ENCODE results near the gene ALKBH5.

The ALKBH5 gene

DNA sequence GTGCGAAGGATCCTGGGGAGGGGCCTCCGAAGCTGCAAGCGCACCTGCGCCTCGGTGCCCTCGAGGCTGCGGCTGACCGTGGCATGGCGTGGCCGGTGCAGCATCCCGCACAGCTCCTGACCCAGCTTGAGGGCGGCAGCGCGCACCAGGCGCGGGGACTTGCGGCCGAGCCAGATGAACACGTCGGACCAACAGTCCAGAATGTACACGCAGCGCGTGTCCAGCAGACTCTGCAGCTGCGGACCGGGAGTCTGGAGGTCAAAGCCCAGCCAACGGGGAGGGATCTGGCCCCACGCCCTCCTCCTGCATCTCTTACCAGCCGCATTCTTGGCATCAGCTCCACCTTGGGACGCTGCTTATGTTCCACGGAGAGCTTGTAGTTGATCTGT, 64.0 kb downstream of the ALKBH5 start:
- no peak for DNase-seq

DNA sequence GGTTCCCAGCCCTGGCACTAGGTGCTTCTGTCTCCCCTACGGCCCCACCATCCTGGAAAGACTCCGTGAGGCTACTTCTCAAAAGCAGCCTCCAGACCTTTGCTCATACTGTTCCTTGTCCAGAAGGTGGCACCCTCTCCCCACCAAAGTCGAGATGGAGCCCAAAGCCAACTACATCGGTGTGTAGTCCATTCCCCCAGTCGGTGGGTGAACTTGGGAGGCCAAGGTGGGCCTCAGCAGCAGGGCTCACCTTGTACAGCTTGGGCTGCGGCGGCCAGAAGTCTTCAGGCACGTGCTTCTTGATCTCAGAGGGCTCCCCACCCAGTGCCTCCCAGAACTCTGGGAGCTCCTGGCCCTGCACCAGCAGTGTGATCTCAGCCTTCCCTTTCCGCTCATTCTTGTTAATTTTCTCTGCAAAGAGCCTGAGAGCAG, 64.7 kb downstream of the ALKBH5 start:
- peak; percentile 59 for DNase-seq

DNA sequence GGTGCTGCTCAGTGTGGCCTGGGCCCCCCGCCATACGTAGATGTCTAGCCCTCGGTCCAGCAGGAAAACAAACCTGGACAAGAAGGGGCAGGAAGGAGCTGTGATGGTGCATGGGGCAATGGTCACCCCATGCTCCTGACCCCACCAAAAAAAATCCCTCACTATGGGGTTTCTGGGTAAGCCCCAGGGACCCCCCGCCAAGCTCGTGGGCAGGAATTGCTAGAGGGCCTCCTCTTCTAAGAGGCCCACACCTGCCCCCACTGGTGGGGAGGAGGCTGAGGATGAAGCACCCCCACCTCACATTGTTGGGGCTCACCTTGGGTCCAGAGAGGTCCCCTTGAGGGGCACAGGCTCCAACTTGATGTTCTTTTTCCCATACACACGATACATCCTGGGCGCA, 65.2 kb downstream of the ALKBH5 start:
- no peak for DNase-seq

DNA sequence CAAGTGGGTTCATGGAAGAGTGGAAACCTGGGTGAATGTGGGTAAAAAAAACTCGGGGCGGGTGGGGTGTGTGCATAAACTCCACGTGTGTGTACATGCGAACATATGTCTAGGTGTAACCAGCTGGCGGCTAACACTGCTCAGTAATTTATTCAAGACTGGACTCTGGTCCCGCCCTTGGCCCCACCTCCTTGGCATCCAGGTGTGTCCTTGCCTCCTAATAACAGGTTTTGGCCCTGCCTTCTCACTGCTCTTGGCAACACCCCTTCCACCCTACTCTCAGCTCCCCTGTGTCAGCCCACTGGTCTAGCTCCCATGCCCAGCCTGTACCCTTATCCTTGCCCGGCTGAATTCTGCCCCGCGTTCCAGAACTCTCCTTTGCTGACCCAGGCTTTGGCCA, 66.6 kb downstream of the ALKBH5 start:
- DNase-seq = no peak

DNA sequence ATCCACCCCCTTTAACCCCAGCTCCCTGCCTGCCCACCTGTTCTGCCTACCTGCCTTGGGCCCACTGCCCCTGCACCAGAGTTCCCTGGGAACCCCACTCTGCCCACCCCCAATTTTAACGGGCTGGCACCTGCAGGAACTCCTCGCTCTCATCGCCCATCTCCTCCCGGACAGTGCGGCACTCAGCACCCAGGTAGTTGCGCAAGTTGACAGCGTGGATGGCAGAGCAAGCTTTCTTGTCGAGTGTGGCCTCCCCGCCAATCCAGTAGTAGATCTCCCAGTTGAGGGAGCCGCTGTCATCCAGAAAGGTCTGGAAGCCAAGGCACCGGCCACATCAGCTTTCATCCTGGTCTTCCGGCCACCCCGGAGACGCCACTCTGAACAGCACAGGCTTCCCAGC, 67.1 kb downstream of the ALKBH5 start:
- no peak for DNase-seq

DNA sequence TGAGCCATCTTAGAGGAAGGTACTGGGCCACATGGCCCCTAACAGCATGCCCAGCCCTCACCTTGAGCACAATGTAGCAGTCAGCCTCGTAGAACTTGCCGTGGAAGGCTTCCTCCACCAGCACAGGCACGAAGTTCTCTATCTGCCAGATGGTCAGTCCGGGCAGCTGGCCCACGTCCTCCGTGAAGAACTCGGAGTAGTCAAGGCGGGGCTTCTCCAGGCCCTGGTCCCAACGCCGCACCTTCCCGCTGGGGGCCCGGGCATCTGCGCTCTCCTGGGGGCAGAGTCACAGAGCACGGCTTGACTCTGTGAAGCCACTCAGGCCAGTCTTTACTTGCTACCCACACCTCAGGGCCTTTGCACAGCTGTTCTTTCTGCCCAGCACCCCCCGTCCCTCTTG, 67.6 kb downstream of the ALKBH5 start:
- no peak for DNase-seq

DNA sequence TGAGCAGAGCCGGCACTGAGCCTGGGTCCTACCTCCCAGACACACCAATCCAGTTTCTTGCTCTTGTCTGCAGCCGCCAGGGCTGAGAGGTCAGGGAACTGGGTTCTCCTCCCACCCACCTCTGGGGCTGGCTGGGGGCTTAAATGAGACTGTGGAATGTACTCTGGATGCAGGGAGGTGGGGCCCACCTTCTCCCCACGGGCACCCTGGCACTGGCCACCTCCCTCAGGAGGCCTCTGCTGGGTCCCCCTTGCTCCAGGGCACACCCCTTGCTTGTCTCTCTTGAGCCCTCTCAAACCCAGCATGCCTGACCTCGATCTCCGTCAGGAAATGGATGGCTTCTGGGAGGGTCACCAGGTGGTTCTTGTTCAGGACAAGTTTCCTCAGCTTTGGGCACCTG, 68.5 kb downstream of the ALKBH5 start:
- DNase-seq = no peak

DNA sequence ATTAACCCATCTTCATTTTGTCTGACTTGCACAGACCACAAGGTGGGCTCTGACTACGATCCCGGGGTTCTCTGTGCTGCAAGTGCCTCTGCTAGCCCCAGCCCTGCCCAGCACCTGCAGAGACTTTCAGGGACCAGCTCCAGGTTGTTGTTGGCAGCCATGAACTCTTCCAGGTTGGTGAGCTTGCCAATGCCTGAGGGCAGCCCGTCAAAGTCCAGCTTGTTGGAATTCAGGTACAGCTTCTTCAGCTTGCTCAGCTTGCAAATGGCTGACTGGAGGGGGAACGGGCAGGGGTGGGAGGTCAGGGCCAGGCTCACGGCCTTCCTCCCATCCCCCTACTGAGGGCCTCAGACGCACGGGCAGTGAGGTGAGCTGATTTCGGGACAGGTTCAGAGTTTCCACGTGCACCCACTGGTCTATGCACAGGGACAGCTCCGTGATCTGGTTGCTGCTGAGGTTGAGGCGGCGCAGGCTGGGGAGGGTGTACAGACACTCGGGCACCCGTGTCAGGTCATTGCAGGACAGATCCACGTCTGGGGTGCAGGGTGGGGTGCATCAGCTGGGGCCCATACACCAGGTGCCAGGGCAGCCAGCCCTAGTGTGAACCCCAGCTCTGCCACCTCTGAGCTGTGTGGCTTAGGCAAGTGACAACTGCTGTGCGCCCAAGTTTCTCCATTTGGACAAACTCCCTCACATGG, 69.7 kb downstream of the ALKBH5 start:
- DNase-seq = no peak

DNA sequence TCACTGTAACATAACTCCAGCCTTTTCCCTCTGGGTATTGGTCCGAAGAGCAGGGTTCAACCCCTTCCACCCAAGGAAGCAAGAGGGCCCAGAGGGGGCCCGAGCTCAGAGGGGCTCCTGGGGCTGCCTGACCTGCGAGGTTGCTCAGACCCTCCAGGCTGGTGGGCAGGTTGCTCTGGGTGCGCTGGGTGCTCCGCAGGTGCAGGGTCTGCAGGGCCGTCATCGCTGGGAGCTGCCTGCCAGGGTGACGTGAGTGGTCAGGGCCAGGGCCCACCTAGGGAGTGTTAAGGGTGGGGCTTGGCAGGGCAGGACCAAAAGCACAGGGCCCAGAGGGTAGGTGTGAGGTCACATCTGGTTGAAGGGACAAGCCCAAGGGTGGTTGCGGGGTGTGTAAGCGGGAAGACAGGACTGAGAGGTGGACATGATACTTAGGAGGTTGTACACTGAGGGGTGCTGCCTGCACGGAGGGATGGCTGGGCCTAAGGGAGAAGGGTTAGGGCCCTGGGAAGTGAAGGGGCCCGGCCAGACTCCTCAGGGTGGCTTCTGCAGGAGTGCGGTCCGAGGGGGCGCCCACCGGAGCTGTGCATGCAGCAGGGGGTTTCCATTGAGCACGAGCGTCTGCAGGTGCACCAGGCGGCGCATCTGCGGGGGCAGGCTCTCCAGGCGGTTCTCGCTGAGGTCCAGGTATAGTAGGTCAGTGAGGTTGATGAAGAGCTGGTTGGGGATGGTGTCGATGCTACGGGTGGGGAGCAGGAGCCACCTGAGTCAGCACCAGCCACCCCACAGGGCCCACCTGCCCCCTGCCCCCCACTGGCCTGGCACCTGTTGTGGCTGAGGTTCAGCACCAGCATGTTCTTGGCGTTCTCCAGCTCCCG, 70.6 kb downstream of the ALKBH5 start:
- DNase-seq = no peak

DNA sequence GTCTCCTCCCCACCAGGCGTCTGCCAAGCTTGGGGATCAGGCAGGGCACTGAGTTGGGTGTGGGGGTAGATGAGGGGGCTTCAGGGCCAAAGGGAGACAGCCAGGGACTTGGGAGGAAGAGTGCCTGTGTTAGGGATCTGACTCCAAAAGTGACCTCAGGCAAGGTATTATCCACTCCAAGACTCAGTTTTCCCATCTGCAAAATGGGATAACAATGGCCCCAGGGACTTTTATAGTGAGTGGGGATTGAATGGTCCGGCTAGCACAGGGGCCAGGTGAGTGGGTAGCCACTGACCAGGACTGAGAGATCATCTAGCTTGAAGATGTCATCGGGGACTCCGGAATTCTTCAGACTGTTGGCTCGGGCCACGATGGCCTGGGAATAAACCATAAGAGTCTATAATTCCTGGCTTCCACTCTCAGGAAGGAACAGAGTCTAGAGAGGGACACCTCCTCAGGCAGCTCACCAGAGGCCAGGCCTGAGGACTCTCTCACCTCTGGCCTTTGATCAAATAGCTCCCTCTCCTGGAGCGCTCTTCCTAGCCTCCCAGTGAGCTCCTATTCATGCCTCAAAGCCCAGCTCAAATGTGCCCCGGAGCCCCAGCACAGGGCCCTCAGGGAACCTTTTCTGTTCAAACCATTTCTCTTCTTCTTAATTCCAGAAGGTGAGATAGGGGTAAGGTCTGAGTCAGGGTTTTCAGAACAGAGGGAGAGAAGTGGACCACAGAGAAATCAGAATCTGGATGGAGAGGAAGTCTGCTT, 71.4 kb downstream of the ALKBH5 start:
- DNase-seq = no peak

DNA sequence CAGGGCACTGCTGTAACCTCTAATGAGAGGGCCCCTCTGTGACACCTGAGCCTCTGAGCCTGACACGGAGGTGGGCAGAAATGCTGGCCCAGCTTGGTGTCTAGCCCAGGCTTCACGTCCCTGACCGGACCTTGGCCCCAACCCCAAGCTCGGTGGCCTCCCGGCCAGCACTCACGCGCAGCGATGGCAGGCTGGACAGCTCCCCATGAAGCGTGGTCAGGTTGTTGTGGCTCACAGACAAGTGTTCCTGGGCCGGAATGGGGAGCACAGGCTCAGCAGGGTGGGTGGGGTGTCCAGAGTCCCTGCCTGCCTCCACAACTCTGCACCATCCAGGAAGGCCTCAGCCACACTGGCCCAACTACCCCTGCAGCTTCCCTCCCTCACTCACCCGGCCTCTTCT, 72.7 kb downstream of the ALKBH5 start:
- DNase-seq = no peak

DNA sequence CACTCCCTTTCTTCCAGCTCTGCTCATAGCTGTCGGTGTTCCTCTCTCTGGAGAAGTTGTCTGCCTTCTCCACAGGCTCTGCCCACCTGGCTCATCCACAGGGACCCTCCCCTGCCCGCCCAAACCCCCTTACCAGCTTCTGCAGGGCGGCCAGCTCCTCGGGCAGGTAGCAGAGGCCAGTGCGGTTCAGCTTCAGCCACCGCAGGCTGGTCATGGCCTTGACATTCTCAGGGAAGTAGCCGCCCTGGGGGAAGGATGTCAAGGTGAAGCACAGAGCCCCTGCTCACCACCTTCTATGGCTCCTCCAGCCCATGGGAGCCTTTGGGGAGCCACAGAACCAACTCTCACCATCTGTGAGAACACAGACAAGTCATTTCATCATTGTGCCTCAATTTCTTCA, 73.1 kb downstream of the ALKBH5 start:
- no peak for DNase-seq

DNA sequence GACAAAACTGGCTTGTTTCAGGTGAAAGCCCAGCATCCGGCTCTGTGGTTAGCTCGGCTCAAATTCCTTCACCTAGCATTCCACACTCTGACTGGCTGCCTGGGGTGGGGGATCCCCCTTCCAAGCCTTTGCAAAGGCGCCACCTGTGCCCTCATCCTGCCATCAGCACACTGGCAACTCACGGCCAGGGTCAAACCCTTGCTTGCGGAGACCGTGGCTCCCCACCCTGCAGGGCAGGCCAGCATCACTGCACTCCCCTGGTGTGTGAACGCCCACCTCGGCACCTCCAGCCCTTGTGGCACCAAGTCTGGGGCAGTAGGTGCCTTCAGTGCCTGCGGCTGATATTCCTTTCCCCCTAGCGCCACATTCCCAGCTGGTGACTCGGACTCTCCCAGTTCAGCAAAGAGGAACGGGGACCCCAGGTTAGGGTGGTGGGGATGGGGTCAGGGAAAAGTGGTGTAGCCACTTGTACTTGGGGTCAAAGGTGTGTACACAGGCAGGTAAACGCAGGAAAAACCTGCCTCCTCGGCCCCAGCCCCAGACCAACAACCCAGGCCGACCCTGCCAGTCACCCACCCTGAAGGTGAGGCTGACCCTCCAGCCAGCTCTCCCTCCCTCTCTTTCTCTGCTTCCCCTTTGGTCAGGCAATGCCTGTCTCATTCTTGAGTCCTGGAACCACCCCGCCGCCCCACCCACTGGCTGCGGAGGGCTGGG, 73.8 kb downstream of the ALKBH5 start:
- DNase-seq = no peak

DNA sequence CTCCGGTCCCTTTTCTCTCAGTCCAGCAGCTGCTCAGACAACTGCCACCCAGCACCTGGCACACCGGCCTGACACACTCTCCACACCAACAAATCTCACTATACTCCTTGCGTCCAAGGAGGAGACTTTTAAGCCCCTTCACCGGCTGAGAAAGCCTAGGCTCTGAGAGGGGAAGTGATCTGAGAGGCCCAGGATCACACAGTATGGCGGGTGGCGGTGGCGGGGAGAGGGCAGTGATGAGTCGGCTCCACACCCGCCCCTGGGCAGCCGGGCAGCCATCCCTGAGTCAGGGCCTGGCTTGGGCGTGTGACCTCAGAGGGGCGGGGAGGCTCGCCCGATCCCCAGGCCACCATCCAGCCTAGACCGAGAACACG, 74.3 kb downstream of the ALKBH5 start:
- no peak for DNase-seq

DNA sequence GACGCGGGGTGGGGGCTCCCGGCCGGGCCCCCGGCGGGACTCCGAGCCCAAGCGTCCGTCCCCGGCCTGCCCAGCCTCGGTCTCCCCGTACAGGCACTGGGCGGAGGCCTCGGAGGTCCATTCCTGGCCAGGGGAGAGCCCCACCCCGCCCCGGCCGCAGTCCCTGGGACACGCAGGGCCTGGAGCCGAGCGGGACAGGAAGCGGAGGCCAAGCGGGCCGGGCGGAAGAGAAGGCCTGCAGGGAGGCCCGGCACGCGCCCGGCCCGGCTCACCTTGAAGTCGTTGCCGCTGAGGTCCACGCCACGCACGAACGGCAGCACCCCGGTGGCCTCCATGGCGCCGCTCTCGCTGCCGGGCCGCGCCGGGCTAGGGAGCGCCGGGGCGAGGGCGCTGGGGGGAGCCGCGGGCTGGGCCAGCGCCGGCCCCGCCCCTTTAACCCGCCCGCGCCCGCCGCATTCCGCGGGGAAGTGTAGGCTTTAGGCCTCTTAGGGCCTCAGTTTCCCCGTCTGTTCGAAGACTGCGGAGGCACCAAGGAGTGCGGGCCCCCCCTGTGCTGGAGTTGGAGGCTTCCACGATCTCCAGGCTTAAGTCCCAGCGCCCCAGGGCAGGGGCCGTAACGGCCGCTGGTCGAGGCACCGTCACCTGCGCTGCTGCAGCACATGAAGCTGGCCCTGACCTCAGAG, 74.9 kb downstream of the ALKBH5 start, which contains the start of gene FLII:
TSS of gene FLII (minus strand) at position 383 of the 683 bp plus-strand sequence. CDS start at position 335, 48 bp downstream.
- DNase-seq = no peak
